Adrenal gland (tissue), 5 donors: ENCODE data around the gene SDK1.

ENCODE experiments used
- CTCF ChIP-seq, 6 experiments: fragments of 450-650 bp in 4 of 6; fragments of 200-600 bp in 2 of 6; sonication (generic) in 1 of 6; IDR thresholded peaks; 1 replicate in 5 of 6; 2 replicates in 1 of 6; pipeline versions ENCODE4 v1.5.1 to v1.8.0; 2016 to 2021; ENCODE audit warnings: antibody characterized with exemption in 6 of 6, mild to moderate bottlenecking in 2 of 6, moderate library complexity in 1 of 6
- POLR2A ChIP-seq, 2 donors: fragments of 450-650 bp; IDR thresholded peaks; one replicate each; pipeline ENCODE4 v1.6.1; 2017; ENCODE audit warnings: antibody characterized with exemption in 2 of 2, mild to moderate bottlenecking in 2 of 2, moderate library complexity in 1 of 2
- donor health status: DM: no; HTN: no; CAD: no.

- TF ChIP-seq CTCF (IDR thresholded peaks at IDR 0.05) = no peak
- TF ChIP-seq POLR2A (IDR thresholded peaks at IDR 0.05) = no peak
Measured at GRCh38 chr7:4186513-4186780, 885.4 kb downstream of the SDK1 start.
